Fibroblast of lung (primary cell): ENCODE results near the gene SEC24C.

Experiments used
- CTCF ChIP-seq, 2 donors: IDR thresholded peaks in 1 of 2; conservative IDR thresholded peaks in 1 of 2; 1 replicate in 1 of 2; 2 replicates in 1 of 2; pipeline ENCODE4 v1.5.1; 2011 to 2012; ENCODE audit warnings: low read length in 2 of 2, control low read depth in 1 of 2, inconsistent platforms in 1 of 2, low read depth in 1 of 2, mild to moderate bottlenecking in 1 of 2
- EZH2 ChIP-seq: IDR thresholded peaks from 2 replicates; pipeline ENCODE4 v1.5.1; 2012; ENCODE audit warnings: low read length, control low read depth, mild to moderate bottlenecking; ENCODE audit errors: missing control alignments

DNA sequence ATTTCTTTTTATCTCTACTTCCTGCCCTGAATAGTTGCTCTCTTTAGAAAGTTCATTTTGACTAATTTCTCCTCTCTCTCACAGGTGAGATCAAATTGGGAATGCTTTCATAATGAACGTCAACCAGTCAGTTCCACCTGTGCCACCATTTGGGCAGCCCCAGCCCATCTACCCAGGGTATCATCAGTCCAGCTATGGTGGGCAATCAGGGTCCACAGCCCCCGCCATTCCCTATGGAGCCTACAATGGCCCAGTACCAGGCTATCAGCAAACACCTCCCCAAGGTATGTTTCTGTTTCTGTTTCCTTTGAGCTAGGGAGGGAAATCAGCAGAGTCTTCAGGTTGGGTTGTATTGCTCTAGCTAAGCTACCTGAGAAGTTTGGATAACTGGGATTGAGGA lies 2.5 kb downstream of the SEC24C start:
- TF ChIP-seq CTCF (conservative IDR thresholded peaks at IDR 0.05 in 1 of 2, IDR thresholded peaks at IDR 0.05 in 1 of 2; ENCODE audit: low read depth in 1 of 2, low read length in 2 of 2) (no peak), EZH2 (no peak)
